ELF-1 (cell line): ENCODE measurements around the gene HEXIM1.
"Not testable (repeated sequence)": the region's sequence is repeated elsewhere in the genome, so short reads cannot be mapped to it uniquely, and the experiment has no call there.

ENCODE experiments used
- DNase-seq: peaks from one replicate; pipeline ENCODE4 v3.0.0-alpha.2; 2016; ENCODE audit warnings: low read depth, low spot score

Gene HEXIM1

DNA sequence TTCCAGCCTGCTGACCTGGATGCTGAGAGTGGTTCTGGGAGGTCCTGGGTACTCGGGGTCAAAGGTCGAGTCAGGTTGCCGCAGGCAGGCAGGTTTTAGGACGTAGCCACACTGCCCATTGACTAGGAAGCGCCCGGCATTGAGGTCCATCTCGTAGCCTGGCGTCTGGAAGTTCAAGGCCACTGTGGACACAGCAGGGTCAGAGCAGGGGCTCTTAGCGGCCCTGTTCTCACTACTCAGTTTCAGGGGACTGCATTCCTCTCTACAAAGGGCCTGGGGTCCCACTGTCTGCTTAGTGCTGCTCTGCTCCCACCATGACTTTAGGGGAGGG, 34.9 kb upstream of the HEXIM1 start:
- DNase-seq: no peak

GRCh38 chr17:45114117-45114932, 34.0 kb upstream of the HEXIM1 start:
- DNase-seq: peak; percentile 79

DNA sequence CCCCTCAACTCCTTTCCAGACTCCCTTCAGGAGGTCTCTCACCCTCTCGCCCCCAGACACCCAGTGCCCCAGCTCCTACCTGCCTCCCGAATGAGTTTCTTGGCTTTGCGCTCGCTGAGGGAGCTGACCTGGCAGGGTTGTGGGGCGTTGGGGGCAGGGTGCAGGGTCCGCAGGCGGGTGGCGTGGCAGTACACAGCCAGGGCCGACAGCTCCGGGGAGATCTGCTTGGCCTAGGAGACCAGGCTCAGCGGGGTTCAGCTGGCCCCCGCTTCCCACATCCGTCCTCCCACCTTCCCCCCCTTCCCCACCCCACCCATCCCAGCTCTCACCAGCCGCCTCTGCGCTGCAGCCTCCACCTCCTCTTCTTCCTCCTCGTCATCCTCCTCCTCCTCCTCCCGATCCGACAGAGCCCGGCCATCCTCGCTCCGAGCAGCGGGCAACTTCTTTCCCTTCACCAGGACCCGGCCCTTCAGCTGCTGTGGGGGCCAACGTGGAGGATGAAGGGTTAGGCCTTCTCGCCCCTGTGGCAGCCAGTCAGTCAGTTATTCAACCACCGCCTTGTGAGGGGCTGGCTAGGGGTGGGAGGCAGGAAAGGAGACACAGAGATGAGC, 33.2 kb upstream of the HEXIM1 start:
- no peak for DNase-seq

- DNase-seq: no peak
Observed at GRCh38 chr17:45115871-45116270, 32.4 kb upstream of the HEXIM1 start.

GRCh38 chr17:45116434-45117016, 31.8 kb upstream of the HEXIM1 start:
- DNase-seq: peak; percentile 40

GRCh38 chr17:45117334-45117733, 30.9 kb upstream of the HEXIM1 start:
- DNase-seq: no peak

DNA sequence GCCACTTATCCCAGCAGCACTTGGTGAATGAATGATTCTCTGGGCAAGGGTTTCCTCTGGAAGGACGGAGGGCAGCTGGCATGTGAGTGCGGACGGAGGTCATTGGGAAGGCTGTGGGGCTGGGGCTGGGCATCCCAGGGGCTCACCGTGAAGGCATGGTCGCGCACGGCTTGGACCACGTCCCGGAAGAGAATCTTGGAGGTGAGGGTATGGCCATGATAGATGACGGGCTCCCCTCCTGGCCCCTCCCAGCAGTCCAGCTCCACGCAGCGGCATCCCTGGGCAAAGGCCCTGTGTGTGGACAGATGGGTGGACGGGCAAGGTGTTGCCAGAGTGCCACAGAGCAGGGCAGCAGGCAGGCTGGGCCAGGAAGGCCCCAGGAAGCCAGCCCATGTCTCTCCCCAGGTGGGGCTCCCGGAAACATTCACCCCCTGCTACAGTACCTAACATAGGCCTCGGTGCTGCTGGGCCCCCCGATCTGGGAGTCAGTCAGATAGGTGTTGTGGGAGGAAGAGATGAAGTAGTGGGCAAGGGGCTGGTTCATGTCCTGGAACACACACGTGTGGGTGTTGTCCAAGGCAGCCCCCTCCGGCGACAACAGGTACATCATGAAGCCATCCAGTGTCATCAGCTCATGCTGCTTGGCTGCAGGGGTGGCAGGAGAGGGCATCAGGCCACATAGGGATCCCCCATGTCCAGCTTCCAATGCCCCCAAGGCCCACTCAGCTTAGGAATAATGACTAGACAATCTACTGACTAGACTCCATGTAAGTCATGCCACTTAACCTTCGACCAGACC, 30.2 kb upstream of the HEXIM1 start:
- DNase-seq: no peak

- DNase-seq: no peak
Observed at GRCh38 chr17:45118691-45119090, 29.6 kb upstream of the HEXIM1 start.

DNA sequence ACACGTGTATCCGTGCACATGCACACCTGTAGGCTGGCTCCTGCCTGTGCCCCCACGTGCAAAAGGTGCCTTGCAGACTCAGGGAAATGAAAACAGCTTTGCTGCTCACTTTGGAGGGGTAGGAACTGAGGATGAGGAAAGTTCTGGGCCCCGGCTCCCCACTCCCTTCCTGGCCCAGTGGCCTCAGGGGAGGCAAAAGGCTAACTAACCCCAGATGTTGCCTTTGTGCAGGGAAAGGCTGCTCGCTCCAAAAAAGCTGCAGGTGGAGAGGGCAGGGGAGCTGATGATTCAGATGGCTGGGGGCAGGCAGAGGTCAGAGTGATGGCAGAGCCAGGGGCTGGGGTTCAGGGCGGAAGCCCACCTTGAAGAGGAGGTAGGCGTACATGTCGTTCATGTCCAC, 28.3 kb upstream of the HEXIM1 start:
- no peak for DNase-seq

GRCh38 chr17:45120558-45120957, 27.7 kb upstream of the HEXIM1 start:
- DNase-seq: no peak

DNA sequence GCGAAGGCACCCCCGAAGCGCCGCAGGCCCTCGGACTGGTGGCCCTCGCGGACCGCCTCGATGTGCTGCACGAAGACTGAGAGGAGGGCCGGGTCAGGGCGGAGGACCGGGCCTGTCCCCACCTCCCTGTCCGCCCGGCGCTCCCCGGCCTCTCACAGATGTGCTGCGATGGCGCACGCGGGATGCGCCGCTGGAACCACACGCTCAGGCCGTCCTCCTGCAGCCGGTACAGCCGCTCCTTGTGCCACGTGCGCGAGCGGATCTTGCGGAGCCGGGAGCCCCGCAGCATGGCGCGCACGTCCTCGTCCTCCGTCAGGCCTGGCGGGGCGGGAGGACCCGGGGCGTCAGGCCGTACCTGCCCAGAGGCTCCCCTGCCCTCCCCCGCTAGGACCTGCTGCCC, 27.2 kb upstream of the HEXIM1 start:
- DNase-seq: no peak

- DNase-seq: no peak
Observed at GRCh38 chr17:45123076-45123770, 25.1 kb upstream of the HEXIM1 start.

DNA sequence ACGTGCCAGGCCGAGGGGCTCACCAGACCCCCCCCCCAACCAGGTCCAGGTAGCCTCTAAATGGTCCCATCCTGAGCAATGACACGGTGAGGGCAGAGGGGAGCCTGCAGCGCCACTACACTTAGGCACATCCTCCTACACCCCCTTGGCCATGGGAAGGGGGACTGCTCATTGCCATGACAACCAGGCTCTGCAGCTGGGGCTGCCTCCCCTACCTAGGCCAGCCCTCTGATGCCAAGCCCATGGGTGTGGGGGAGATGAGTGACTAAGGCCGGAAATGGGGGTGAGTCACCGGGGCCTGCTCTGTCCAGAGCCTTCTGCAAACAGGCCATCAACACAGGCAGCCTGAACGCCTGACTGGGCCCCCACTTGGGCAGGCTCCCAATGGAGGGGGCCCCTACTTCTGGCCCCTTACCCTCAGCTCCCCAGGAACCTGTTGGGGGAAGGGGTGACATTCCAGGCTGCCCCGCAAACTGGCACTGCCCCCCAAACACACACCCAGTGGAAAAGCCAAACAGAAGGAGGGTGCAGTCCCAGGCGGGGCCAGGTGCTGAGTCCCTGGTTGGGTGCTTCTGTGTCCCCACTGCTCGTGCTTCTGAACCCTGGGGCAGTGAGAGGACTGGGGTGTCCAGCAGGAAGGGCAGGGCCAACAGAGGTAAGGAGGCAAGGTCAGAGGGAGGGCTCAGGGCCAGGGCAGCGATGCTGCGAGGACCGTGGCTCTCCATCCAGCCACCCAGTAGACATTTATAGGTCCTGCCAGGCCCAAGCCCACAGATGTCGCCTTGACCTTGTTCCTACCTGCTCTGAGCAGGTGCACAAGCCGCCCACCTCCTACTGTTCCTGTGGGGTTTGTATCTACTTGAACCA, 24.1 kb upstream of the HEXIM1 start:
- peak; percentile 70 for DNase-seq

DNA sequence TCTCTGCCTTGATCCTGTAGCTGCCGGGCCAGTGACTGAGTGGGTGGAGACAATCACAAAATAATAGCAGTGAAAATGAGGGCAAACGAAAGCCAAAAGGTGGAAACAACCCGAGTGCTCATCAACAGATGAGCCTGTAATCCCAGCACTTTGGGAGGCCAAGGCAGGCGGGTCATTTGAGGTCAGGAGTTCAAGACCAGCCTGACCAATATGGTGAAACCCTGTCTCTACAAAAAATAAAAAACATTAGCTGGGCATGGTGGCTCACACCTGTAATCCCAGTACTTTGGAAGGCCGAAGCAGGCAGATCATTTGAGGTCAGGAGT, 23.5 kb upstream of the HEXIM1 start:
- not testable (repeated sequence) for DNase-seq

- no peak for DNase-seq
Observed at GRCh38 chr17:45125509-45125908, 22.8 kb upstream of the HEXIM1 start.

DNA sequence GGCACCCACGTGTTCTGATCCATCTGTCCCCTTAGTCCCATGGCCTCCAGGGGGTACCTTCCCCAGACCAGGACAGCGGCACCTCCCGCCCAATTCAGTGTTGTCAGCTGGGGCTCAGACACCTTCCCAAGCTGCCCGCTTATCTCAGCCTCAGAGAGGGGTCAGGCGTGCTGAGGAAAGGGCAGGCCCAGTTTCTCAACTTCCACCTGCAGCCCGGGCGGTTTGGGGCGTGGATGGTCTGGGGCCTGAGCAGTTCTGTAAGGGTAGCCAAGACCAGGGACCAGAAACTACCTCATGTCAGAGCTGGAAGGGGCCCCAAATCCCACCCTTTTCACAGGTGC, 21.1 kb upstream of the HEXIM1 start:
- DNase-seq: no peak

DNA sequence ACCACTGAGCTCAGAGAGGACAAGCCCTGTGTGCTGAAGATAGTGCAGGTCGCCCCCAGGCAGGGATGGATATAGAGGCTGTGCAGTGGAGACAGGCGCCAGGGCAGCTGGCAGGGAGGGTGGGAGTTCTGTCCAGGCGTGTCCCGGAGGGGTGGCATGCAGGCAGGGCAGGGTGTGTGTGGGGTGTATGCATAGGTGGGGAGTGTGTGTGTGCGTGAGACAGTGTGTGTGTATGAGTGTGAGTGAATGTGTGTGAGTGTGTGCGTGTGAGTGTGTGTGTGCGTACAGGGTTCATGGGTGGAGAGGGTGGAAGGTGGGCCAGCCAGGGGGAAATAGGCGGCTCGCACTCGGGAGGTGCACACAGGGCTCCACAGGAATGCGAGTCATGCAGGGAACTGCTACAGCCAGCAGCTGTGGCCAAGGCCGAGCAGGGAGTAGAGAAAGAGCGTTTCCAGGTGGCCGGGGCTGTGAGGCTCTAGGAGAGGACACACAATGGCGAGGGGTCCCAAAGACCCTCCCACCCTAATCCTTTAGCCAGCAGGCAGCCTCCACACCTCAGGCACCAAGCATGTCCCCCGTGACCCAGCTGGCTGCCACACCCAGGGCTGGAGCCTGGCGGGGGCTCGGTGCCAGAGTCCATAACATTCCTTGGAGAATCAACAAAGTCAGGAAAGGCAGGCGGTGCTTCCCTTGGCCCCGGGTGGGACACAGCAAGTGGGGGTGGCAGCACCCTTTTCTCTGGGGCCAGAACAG, 20.6 kb upstream of the HEXIM1 start:
- peak; percentile 19 for DNase-seq

DNA sequence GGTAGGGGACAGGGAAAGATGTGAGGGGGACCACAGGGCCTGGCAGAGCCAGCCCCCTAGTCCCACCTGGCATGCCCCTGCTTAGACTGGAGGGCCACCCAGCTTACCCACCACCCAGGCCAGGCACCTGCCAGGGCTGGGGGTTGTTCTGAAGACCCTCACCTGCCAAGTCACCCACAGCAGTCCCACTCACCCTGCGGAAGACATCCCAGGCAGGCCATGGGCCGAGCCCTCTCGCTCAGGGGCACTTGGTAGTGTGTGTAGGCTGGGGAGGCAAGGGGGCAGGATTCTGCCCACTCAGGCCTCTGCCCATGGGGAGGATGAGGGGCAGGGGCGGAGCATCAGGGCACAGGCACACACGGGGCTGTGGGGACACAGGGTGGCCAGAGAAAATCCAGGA, 19.9 kb upstream of the HEXIM1 start:
- DNase-seq: no peak

DNA sequence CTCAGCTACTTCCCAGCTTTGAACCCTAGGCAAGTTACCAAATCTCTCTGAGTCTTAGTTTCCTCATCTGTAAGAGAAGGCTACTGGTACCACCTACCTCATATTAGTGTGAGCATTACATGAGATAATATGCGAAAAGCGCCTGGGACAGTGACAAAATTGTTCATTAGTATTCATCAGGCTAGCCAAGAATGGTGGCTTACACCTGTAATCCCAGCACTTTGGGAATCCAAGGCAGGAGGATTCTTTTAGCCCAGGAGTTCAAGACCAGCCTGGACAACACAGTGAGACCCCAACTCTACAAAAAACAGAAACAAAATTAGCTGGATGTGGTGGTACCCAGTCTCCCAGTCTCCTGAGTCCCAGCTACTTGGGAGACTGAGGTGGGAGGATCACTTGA, 19.3 kb upstream of the HEXIM1 start:
- no peak for DNase-seq

- DNase-seq: peak; percentile 77
Observed at GRCh38 chr17:45129426-45129939, 18.8 kb upstream of the HEXIM1 start.
